Hindlimb muscle (tissue), 1 donor: ENCODE data around the gene DOP1B. TPM values are rescaled to one million over a fixed set of nuclear protein-coding genes. Genes with fewer than 3 reads are reported as not detected.
"Not testable (repeated sequence)": the region's sequence is repeated elsewhere in the genome, so short reads cannot be mapped to it uniquely, and the experiment has no call there.

Experiments
- DNase-seq: peaks from one replicate; pipeline ENCODE4 v3.0.0-alpha.2; 2013
- polyA plus RNA-seq: library from polyadenylated mRNA; unstranded; fragments of 120-200 nt; gene quantifications from one replicate; pipeline ENCODE4 v1.2.1, GENCODE V29; 2013; ENCODE audit not compliant: insufficient read length

Gene DOP1B
- polyA plus RNA-seq, 1 donor, result 11.3 TPM

GRCh38 chr21:36139791-36140190 lies 16.8 kb upstream of the DOP1B start:
- DNase-seq, result not testable (repeated sequence)

DNA sequence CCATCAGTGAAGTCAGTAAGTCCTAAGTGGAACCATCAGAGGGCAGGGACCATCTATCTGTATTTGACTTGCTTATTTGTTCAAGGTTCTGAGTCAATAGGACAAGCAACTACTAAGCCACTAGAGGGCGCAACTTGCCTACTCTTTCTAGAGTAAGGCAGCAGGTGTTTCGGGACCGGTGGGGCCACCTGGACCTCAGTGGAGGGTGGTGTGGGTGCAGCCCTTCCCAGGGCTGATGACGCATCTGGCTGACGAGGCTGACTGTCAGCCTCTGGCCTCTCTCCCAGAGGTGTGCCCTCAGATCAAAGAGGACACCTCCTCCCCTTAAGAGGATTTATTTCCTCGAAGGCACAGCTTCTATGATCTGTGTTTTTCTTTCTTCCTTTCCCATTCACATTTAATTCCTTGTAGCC lies 15.1 kb upstream of the DOP1B start:
- DNase-seq, result peak; percentile 56

DNA sequence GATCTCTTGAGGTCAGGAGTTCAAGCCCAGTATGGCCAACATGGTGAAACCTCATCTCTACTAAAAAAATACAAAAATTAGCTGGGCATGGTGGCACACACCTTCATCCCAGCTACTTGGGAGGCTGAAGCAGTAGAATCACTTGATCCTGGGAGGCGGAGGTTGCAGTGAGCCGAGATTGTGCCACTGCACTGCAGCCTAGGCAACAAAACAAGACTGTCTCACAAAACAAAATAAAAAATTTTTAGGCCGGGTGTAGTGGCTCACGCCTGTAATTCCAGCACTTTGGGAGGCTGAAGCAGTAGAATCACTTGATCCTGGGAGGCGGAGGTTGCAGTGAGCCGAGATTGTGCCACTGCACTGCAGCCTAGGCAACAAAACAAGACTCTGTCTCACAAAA lies 12.4 kb upstream of the DOP1B start:
- DNase-seq, result not testable (repeated sequence)

GRCh38 chr21:36145259-36145658 lies 11.4 kb upstream of the DOP1B start:
- DNase-seq, result no peak

DNA sequence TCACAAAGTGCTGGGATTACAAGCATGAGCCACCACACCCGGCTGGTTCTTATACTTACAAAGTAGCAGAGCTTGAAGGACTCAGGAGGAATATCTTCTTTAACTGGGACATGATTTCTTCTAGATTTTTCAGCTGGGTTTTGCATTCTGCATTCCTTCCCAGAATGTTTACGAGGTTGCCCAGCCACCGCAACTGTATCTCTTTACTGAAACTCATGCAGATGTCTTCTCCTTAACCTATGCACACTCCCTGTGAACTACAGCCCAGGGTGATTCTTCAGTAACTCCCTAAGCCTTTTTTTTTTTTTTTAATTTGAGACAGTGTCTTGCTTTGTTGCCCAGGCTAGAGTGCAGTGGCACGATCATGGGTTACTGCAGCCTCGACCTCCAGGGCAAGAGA lies 8.7 kb upstream of the DOP1B start:
- DNase-seq, result no peak

DNA sequence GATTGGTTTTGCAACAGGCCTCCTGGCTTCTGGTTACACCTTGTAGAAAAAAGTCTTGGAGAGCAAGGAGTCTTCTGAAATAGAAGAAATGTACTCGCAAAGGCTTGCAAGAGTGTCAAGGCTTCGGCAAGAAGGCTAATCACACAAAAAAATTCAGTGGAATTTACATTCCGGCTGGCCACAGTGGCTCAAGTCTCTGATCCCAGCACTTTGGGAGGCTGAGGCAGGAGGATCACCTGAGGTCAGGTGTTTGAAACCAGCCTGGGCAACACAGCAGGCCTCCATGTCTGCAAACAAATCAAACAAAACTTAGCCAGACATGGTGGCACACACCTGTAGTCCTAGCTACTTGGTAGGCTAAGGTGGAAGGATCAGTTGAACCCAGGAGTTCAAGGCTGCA lies 7.7 kb upstream of the DOP1B start:
- no peak for DNase-seq

DNA sequence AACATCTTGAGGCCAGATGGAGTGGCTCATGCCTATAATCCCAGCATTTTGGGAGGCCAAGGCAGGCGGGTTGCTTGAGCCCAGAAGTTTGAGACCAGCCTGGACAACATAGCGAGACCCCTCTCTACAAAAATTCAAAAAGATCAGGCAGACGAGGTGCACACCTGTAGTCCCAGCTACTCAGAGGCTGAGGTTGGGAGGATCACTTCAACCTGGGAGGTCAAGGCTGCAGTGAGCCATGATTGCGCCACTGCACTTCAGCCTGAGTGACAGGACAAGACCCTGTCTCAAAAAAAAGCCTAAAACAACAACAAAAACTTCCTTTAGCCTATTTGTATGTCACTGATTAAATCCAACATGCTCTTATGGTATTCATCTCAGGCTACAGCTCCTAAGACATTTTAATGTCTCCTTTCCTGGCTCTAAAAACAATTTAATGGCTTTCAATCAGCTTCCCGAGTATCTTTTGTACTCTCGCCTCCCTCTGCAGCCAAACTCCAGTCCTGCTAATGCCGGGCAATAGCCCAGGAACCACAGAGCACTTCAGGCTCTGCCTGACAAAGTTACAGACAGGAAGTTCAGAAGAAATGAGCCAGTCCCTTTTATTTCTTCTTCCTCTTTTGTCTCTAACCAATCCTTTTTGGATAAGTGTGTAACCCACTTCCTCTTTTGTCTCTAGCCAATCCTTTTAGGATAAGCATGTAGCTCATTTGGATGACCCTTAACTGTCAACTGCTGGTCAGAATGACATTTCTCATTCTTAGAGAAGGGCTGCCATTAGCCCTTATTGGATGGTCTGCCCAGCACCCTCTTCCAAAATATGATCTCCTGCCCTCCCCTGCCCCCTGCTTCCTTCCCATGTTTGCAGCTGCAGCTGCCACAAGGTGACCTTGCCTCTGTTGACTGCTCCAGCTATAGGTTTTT lies 6.6 kb upstream of the DOP1B start:
- DNase-seq, result peak; percentile 44

GRCh38 chr21:36155603-36156338 lies 853 bp upstream of the DOP1B start:
- no peak for DNase-seq

DNA sequence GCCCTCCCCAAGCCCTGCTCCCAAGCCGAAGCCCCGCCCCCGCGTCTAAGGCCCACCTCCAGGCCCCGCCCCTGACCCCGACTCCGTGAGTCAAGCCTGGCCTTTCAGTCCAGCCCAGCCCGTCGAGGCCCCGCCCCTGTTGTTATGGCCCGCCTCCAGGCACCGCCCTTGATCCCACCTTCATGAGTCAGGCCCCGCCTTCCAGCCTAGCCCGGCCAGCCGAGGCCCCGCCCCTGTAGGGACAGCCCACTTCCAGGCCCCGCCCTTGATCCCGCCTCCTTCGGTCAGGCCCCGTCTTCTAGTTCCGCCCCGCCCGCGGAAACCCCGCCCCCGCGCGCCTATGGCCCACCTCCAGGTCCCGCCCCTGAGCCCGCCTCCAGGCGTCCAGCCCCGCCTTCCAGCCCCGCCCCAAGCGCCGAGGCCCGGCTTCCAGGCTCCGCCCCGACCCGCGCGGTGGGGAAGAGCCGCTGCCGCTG lies 247 bp upstream of the DOP1B start:
- DNase-seq, result peak; percentile 97

- DNase-seq, result no peak
Observed at GRCh38 chr21:36159356-36159921, 2.8 kb downstream of the DOP1B start.

DNA sequence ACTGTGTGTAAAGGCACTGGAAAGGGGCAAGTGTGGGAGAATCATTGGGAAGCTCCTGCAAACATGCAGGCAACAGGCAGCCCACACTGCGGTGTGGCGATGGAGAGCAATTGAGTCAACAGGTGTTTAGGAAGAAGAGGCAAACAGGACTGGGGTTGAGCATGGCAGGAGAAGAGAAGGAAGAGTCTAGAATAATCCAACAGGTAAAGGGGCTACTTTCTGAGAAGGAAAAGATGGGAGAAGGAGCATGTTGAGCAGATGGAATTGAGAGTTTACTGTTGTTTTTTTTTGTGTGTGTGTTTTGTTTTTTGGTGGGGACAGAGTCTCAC lies 4.2 kb downstream of the DOP1B start:
- DNase-seq, result no peak

DNA sequence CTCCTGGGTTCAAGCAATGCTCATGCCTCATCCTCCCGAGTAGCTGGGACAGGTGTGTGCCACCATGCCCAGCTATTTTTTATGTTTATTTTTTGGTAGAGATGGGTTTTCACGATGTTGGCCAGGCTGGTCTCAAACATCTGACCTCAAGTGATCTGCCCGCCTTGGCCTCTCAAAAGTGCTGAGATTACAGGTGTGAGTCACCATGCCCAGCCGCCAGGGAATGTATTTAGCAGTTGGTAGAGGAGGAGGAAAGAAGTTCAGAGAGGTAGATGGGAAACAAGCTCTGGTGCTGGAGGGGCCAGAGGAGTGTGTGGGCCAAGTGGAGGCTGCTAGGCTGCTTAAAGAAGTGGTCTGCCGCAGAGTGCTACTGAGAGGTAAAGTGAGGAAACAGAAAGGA lies 6.0 kb downstream of the DOP1B start:
- DNase-seq, result no peak

- DNase-seq, result no peak
Observed at GRCh38 chr21:36163750-36164741, 7.4 kb downstream of the DOP1B start.

DNA sequence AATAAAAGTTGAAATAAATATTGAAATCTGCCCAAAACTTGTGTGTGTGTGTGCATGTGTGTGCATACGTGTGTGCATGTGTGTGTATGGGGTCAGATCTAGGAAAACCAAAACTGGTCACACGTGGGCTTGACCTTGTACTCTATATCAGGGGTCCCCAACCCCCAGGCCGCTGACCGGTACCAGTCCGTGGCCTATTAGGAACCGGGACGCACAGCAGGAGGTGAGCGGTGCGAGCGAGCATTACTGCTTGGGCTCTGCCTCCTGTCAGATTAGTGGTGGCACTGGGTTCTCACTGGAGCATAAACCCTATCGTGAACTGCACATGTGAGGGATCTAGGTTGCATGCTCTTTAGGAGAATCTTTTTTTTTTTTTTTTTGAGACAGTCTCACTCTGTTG lies 8.7 kb downstream of the DOP1B start:
- DNase-seq, result no peak

DNA sequence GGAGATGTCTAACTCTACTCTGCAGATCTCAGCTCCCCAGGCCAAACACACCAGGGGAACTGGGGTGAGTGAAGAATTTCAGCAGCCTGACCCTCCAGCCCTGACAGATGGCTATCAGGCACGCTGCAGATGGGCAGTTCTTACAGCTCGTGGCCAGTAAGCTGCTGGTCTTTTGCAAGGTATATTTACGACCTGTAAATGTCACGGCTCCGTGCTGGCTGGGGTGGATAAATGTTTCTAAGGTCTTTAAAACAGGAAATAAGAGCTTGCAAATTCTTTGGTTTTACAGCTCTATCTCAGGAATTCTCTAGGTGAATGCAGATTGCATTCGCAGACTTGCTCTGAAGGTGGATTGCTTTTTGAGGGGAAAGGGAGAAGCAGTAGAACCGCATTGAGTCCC lies 10.1 kb downstream of the DOP1B start:
- DNase-seq, result no peak

DNA sequence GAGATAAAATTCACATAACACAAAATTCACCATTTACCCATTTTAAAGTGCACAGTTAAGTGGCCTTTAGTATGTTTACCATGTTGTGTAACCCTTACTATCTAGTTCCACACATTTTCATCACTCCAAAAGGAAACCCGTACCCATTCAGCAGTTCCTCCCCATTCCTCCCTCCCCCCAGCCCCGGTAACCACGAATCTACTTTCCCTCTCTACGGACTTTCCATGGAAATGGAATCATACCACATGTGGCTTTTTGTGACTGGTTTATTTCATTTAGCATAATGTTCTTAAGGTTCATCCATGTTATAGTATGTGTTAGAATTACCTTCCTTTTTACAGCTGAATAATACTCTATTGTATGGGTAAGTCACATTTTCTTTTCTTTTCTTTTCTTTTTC lies 10.9 kb downstream of the DOP1B start:
- DNase-seq, result no peak

- DNase-seq, result no peak
Observed at GRCh38 chr21:36169470-36170128, 13.0 kb downstream of the DOP1B start.

GRCh38 chr21:36170823-36171222 lies 14.2 kb downstream of the DOP1B start:
- DNase-seq, result no peak

DNA sequence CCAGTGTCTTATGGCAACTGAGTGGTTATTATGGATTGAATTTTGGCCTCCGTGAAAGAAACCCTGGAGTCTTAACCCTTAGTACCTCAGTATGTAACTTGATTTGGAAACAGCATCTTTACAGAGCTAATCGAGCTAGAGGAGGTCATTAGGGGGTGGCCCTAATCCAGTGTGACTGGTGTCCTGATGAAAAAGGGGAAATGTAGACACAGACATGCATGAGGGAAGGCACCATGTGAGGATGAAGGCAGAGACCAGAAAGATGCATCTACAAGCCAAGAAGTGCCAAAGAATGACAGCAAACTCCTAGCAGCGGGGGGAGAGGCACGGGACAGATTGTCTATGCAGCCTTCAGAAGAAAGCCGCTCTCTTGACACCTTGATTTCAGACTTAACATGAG lies 14.7 kb downstream of the DOP1B start:
- no peak for DNase-seq

DNA sequence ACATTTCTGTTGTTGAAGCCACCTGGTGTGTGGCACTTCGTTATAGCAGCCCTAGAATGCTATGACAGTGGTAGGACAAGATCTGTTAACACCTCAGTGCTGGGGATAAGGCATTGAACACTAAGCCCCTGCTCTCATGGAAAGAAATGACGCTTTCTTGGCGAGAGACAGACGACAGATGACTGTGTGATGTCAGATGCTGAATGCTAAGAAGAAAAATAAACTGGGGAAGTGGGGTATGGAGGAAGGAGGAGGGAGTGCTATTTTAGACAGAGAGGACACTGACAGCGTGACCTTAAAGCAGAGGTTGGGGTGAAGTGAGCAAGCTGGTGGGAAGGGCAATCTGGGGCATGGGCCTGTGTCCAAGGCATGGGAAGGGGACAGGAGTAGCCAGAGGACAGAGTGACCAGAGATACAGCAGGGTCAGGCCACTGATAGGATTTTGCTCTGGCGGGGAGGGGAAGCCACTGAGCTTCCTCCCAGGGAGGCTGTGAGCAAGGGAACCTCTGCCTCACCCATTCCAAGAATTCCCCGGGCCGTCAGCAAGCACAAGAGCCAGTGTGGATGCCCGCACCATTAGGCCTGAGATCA lies 15.2 kb downstream of the DOP1B start:
- no peak for DNase-seq

DNA sequence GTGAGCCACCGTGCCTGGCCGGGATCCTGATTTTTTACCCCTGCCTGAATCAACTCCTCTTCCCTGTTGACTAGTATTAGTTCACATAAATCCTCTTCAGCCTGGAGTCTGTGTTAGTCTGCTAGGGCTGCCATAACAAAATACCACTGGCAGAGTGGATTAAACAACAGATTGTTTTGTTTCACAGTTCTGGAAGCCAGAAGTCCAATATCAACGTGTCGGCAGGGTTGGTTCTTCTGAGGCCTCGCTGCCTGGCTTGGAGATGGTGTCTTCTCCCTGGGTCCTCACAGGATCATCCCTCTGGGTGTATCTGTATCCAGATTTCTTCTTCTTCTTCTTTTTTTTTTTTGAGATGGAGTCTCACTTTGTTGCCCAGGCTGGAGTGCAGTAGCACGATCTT lies 18.2 kb downstream of the DOP1B start:
- no peak for DNase-seq
